Fibroblast of the aortic adventitia (primary cell): ENCODE data around the gene MYO1B. TPM values are rescaled to one million over a fixed set of nuclear protein-coding genes. Genes with fewer than 3 reads are reported as not detected.
A peak's percentile ranks its signal among the peaks of the same experiment; 100 is the strongest.

Experiments used
- DNase-seq: peaks from one replicate; pipeline ENCODE4 v3.0.0-alpha.2; 2010; ENCODE audit warnings: low read depth
- H3K4me3 ChIP-seq: 2 replicates; pipeline ENCODE4 v1.5.1; 2011; ENCODE audit warnings: low read depth, mild to moderate bottlenecking, control low read depth, low read length, moderate library complexity
- small RNA-seq: library from RNA; depleted of rRNA; stranded (forward); fragments of <200 nt; gene quantifications from one replicate; pipeline ENCODE3, GENCODE V24; 2012
- total RNA-seq: library from RNA; depleted of rRNA; stranded (reverse); fragments of >200 nt; gene quantifications from 2 replicates; pipeline ENCODE4 v1.2.3, GENCODE V29; 2012; ENCODE audit warnings: low replicate concordance
- TF ChIP-seq, protein P1 (sequence below): IDR thresholded peaks from 2 replicates; pipeline ENCODE4 v1.5.1; 2011; ENCODE audit warnings: mild to moderate bottlenecking, low read length, control low read depth, inconsistent platforms; ENCODE audit not compliant: insufficient read depth

MYO1B gene
- total RNA-seq, 1 donor = 103 TPM

DNA sequence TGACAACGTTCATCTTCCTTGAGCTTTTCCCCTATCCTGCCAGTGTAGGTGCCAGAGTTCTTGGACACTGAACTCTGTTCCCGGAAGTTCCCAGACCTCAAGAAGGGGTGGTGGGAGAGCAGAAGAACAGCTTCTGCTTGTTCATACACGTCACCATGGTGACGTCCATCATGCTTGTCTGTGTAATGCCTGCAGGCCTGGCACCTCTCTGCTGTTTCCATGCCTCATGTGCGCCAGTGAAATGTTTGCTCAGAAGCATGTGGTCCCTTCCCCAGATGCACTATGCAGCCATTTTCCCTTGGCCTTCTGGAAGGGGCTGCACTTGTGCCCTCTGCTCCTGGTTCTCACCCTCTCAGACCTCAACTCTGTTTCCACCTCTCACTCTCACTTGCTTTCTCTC is 221.9 kb downstream of the MYO1B start:
- TF ChIP-seq, protein P1, sequence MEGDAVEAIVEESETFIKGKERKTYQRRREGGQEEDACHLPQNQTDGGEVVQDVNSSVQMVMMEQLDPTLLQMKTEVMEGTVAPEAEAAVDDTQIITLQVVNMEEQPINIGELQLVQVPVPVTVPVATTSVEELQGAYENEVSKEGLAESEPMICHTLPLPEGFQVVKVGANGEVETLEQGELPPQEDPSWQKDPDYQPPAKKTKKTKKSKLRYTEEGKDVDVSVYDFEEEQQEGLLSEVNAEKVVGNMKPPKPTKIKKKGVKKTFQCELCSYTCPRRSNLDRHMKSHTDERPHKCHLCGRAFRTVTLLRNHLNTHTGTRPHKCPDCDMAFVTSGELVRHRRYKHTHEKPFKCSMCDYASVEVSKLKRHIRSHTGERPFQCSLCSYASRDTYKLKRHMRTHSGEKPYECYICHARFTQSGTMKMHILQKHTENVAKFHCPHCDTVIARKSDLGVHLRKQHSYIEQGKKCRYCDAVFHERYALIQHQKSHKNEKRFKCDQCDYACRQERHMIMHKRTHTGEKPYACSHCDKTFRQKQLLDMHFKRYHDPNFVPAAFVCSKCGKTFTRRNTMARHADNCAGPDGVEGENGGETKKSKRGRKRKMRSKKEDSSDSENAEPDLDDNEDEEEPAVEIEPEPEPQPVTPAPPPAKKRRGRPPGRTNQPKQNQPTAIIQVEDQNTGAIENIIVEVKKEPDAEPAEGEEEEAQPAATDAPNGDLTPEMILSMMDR = no peak
- DNase-seq = no peak
- H3K4me3 ChIP-seq = no peak overlapping the region

DNA sequence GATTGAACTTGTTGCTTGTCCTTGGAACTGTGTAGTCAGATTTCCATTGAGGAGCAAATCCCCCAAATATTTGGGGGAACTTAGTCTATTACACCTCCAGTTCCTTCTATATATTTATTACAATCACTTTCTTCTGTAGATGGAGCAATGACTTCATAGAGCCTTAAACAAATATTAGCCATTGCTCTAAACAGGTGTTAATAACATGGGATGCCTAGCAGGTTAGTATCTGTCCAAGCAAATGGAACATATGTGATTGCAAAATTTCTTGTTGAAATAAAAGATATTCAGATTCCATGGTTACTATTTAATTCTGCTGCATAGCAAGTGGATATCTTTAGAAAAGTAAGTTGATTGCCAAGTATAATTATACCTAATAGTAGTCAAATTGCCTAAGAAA is 225.1 kb downstream of the MYO1B start:
- H3K4me3 ChIP-seq = no peak overlapping the region
- no peak for DNase-seq
- TF ChIP-seq, protein P1 = no peak

DNA sequence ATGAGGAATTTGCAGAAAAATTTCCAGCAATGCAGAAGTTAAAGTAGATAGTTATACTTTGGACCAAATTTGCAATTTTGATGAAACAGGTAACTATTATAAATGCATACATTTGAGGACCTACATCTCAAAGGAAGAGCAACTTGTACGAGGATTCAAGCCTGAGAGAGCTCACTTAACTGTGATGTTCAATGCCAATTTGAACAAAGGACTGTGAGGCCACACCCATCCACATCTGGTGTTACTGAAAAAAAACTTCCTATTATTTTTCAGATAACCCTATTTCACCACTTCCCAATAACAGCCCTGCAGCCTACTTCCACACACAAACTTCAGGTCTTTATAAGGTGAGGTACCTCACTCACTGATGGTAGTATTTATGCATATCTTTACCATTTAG is 229.3 kb downstream of the MYO1B start:
- TF ChIP-seq, protein P1 = no peak
- DNase-seq = peak; percentile 57
- H3K4me3 ChIP-seq = no peak overlapping the region

Small RNAs within 50 kb of the gene (small RNA-seq; reads per million reads assigned to genes)
- gene RNU6-1045P = not detected

Other genes starting within 250 kb of the MYO1B start
- gene STAT1, start 231.2 kb upstream of the MYO1B start, total RNA-seq = 116 and 122 TPM in 2 replicates
- 0.54 and 0.98 TPM in 2 replicates for gene STAT4, start 94.4 kb upstream of the MYO1B start, total RNA-seq